ENCODE data around the gene STK39. TPM values are rescaled to one million over a fixed set of nuclear protein-coding genes. Genes with fewer than 3 reads are reported as not detected.
"Not testable (repeated sequence)": the region's sequence is repeated elsewhere in the genome, so short reads cannot be mapped to it uniquely, and the experiment has no call there.

STK39 gene
- total and polyA plus RNA-seq, 2 donors (not counting 1 experiment from before 2014, with no cell fraction given), result 16.7 to 30.1 TPM

GRCh38 chr2:168277276-168277675 is 29.9 kb upstream of the STK39 start:
- no peaks in the 10 kb centered on the region for H3K79me2 ChIP-seq (ENCODE audit: control insufficient read depth, insufficient read depth, low read length)
- H3K4me3 ChIP-seq (replicated peaks in 1 of 4; ENCODE audit: control extremely low read depth in 1 of 4, insufficient read depth in 1 of 4, low read depth in 3 of 4, low read length in 4 of 4), result no peak overlapping the region
- H2AFZ ChIP-seq (ENCODE audit: low read length), result no peak overlapping the region
- no peak overlapping the region for H3K27ac ChIP-seq (ENCODE audit: insufficient read depth, low read length)
- no peak overlapping the region for H3K9ac ChIP-seq (ENCODE audit: insufficient read depth, low read length)
- H3K9me3 ChIP-seq (ENCODE audit: control insufficient read depth, insufficient read depth, low read depth, low read length), result no peaks in the 10 kb centered on the region
- no peaks in the 10 kb centered on the region for H4K20me1 ChIP-seq (ENCODE audit: control insufficient read depth, extremely low read depth, insufficient read depth, low read length)
- TF ChIP-seq, protein P1, sequence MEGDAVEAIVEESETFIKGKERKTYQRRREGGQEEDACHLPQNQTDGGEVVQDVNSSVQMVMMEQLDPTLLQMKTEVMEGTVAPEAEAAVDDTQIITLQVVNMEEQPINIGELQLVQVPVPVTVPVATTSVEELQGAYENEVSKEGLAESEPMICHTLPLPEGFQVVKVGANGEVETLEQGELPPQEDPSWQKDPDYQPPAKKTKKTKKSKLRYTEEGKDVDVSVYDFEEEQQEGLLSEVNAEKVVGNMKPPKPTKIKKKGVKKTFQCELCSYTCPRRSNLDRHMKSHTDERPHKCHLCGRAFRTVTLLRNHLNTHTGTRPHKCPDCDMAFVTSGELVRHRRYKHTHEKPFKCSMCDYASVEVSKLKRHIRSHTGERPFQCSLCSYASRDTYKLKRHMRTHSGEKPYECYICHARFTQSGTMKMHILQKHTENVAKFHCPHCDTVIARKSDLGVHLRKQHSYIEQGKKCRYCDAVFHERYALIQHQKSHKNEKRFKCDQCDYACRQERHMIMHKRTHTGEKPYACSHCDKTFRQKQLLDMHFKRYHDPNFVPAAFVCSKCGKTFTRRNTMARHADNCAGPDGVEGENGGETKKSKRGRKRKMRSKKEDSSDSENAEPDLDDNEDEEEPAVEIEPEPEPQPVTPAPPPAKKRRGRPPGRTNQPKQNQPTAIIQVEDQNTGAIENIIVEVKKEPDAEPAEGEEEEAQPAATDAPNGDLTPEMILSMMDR (conservative IDR thresholded peaks at IDR 0.05 in 1 of 2, IDR thresholded peaks at IDR 0.05 in 1 of 2; ENCODE audit: low read depth in 1 of 2, low read length in 2 of 2), result no peak
- no peak for TF ChIP-seq EZH2 (IDR thresholded peaks at IDR 0.05; ENCODE audit: low read length, missing control alignments)
- no peaks in the 10 kb centered on the region for H3K36me3 ChIP-seq (ENCODE audit: control insufficient read depth, insufficient read depth, low read length)
- DNase-seq (ENCODE audit: low read depth in 2 of 2), result no peak
- no peaks in the 10 kb centered on the region for H3K27me3 ChIP-seq (ENCODE audit: control insufficient read depth, insufficient read depth, low read length)
- no peak overlapping the region for H3K4me2 ChIP-seq (ENCODE audit: extremely low read depth, insufficient read depth, low read length)
- no peaks in the 10 kb centered on the region for H3K4me1 ChIP-seq (ENCODE audit: control insufficient read depth, extremely low read depth, insufficient read depth, low read length)

- no peak overlapping the region for H3K9ac ChIP-seq (ENCODE audit: insufficient read depth, low read length)
- no peak overlapping the region for H2AFZ ChIP-seq (ENCODE audit: low read length)
- no peak overlapping the region for H3K27ac ChIP-seq (ENCODE audit: insufficient read depth, low read length)
- H3K4me3 ChIP-seq (replicated peaks in 1 of 4; ENCODE audit: control extremely low read depth in 1 of 4, insufficient read depth in 1 of 4, low read depth in 3 of 4, low read length in 4 of 4), result no peak overlapping the region
- no peaks in the 10 kb centered on the region for H3K4me1 ChIP-seq (ENCODE audit: control insufficient read depth, extremely low read depth, insufficient read depth, low read length)
- no peak overlapping the region for H3K4me2 ChIP-seq (ENCODE audit: extremely low read depth, insufficient read depth, low read length)
- no peaks in the 10 kb centered on the region for H3K36me3 ChIP-seq (ENCODE audit: control insufficient read depth, insufficient read depth, low read length)
- no peaks in the 10 kb centered on the region for H3K79me2 ChIP-seq (ENCODE audit: control insufficient read depth, insufficient read depth, low read length)
- no peaks in the 10 kb centered on the region for H3K27me3 ChIP-seq (ENCODE audit: control insufficient read depth, insufficient read depth, low read length)
- no peaks in the 10 kb centered on the region for H3K9me3 ChIP-seq (ENCODE audit: control insufficient read depth, insufficient read depth, low read depth, low read length)
- peak in 1 of 2 donors; percentile 3 for DNase-seq (ENCODE audit: low read depth in 2 of 2)
- TF ChIP-seq EZH2 (IDR thresholded peaks at IDR 0.05; ENCODE audit: low read length, missing control alignments), result no peak
- TF ChIP-seq, protein P1 (conservative IDR thresholded peaks at IDR 0.05 in 1 of 2, IDR thresholded peaks at IDR 0.05 in 1 of 2; ENCODE audit: low read depth in 1 of 2, low read length in 2 of 2), result no peak
- no peaks in the 10 kb centered on the region for H4K20me1 ChIP-seq (ENCODE audit: control insufficient read depth, extremely low read depth, insufficient read depth, low read length)
Observed at GRCh38 chr2:168272225-168272624, 24.8 kb upstream of the STK39 start.

- H3K9me3 ChIP-seq (ENCODE audit: control insufficient read depth, insufficient read depth, low read depth, low read length); H2AFZ ChIP-seq (ENCODE audit: low read length); H3K4me1 ChIP-seq (ENCODE audit: control insufficient read depth, extremely low read depth, insufficient read depth, low read length); H3K79me2 ChIP-seq (ENCODE audit: control insufficient read depth, insufficient read depth, low read length); H3K9ac ChIP-seq (ENCODE audit: insufficient read depth, low read length); H4K20me1 ChIP-seq (ENCODE audit: control insufficient read depth, extremely low read depth, insufficient read depth, low read length); H3K4me2 ChIP-seq (ENCODE audit: extremely low read depth, insufficient read depth, low read length); H3K27me3 ChIP-seq (ENCODE audit: control insufficient read depth, insufficient read depth, low read length); DNase-seq (ENCODE audit: low read depth in 2 of 2); H3K27ac ChIP-seq (ENCODE audit: insufficient read depth, low read length); H3K36me3 ChIP-seq (ENCODE audit: control insufficient read depth, insufficient read depth, low read length); H3K4me3 ChIP-seq (replicated peaks in 1 of 4; ENCODE audit: control extremely low read depth in 1 of 4, insufficient read depth in 1 of 4, low read depth in 3 of 4, low read length in 4 of 4): not testable (repeated sequence)
Observed at GRCh38 chr2:168262926-168263325, 15.5 kb upstream of the STK39 start.

Data from fibroblast of lung (primary cell).